Measurements from ENCODE around the gene SLC7A6OS.

GRCh38 chr16:68299571-68300453, 10.9 kb downstream of the SLC7A6OS start:
- no peak for TF ChIP-seq POLR2A (IDR thresholded peaks at IDR 0.05; ENCODE audit: low read length)
- no peak for TF ChIP-seq GATA1 (IDR thresholded peaks at IDR 0.05; ENCODE audit: low read depth, low read length)
